ENCODE measurements around the gene CTSS. TPM values are rescaled to one million over a fixed set of nuclear protein-coding genes. Genes with fewer than 3 reads are reported as not detected.
A peak's percentile ranks its signal among the peaks of the same experiment; 100 is the strongest.

CTSS gene
- total and polyA plus RNA-seq, 10 donors: 117 to 685 (median 587) TPM

DNA sequence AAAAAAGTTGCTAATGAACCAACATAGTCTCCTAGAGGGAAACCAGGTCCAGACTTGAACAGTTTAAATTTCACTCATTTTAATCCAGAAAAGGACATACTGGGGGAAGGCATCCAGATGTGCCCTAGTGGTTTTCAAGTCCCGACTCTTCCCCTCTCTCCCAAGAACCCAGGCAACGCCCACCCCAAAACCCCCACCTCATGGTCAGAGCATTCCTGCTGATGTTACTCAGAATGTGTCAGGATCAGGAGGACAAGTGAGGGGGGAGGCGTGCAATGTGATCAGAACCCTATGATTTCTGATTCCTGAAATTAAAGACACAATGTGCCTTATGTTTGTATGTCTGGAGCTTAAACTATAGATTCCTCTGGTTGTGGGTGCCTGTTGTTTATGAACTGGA is 44.1 kb upstream of the CTSS start:
- TF ChIP-seq, protein P1, sequence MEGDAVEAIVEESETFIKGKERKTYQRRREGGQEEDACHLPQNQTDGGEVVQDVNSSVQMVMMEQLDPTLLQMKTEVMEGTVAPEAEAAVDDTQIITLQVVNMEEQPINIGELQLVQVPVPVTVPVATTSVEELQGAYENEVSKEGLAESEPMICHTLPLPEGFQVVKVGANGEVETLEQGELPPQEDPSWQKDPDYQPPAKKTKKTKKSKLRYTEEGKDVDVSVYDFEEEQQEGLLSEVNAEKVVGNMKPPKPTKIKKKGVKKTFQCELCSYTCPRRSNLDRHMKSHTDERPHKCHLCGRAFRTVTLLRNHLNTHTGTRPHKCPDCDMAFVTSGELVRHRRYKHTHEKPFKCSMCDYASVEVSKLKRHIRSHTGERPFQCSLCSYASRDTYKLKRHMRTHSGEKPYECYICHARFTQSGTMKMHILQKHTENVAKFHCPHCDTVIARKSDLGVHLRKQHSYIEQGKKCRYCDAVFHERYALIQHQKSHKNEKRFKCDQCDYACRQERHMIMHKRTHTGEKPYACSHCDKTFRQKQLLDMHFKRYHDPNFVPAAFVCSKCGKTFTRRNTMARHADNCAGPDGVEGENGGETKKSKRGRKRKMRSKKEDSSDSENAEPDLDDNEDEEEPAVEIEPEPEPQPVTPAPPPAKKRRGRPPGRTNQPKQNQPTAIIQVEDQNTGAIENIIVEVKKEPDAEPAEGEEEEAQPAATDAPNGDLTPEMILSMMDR (IDR thresholded peaks at IDR 0.05 in 8 of 11, conservative IDR thresholded peaks at IDR 0.05 in 3 of 11): no peak
- no peak for TF ChIP-seq POLR2A (IDR thresholded peaks at IDR 0.05)
- TF ChIP-seq POLR2AphosphoS5 (IDR thresholded peaks at IDR 0.05): no peak
- no peak overlapping the region for H3K4me3 ChIP-seq
- intact Hi-C loops (cut with DNase I; ENCODE audit: low total_unique reads): no loop called here
- peaks cover 6 to 28% (median 12%) of the 10 kb centered on the region in 6 donors for H3K4me1 ChIP-seq
- no peaks in the 10 kb centered on the region for H3K9me3 ChIP-seq
- no peak for DNase-seq
- no peaks in the 10 kb centered on the region for H3K27me3 ChIP-seq (replicated peaks in 1 of 7)
- H3K36me3 ChIP-seq: peaks cover 9 to 47% (median 41%) of the 10 kb centered on the region in 6 donors
- 81 to 91% (median 89%) methylated on average over 3 of the region's 3 CpGs for WGBS, 5 donors
- no peak overlapping the region for H3K27ac ChIP-seq

DNA sequence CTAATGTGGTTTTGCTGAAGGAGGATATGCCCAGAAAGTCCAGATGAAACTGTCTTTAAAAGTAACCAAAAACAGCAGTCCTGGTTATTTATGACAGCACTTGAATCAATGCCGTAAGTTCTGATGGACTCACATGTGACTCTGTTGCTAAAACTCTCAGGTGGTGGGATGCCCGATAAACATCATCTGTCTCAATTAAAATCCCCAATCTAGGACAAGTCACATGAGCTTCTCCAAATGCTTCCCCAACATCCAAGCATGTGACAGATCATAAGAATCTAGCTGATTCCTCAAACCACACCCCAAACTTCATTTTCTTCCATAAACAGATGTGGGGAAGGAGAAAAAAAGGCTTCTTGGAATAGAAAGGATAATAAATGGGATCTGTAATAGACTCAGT is 43.3 kb upstream of the CTSS start:
- 60 to 91% (median 81%) methylated on average over 2 of the region's 2 CpGs for WGBS, 5 donors
- no peak for DNase-seq
- H3K36me3 ChIP-seq: peaks cover 9 to 45% (median 33%) of the 10 kb centered on the region in 6 donors
- H3K27me3 ChIP-seq (replicated peaks in 1 of 7): no peaks in the 10 kb centered on the region
- H3K4me1 ChIP-seq: peaks cover 6 to 28% (median 12%) of the 10 kb centered on the region in 6 donors
- TF ChIP-seq, protein P1 (IDR thresholded peaks at IDR 0.05 in 8 of 11, conservative IDR thresholded peaks at IDR 0.05 in 3 of 11): no peak
- no peak for TF ChIP-seq POLR2AphosphoS5 (IDR thresholded peaks at IDR 0.05)
- TF ChIP-seq POLR2A (IDR thresholded peaks at IDR 0.05): no peak
- no peaks in the 10 kb centered on the region for H3K9me3 ChIP-seq
- H3K4me3 ChIP-seq: no peak overlapping the region
- intact Hi-C loops (cut with DNase I; ENCODE audit: low total_unique reads): no loop called here
- no peak overlapping the region for H3K27ac ChIP-seq

DNA sequence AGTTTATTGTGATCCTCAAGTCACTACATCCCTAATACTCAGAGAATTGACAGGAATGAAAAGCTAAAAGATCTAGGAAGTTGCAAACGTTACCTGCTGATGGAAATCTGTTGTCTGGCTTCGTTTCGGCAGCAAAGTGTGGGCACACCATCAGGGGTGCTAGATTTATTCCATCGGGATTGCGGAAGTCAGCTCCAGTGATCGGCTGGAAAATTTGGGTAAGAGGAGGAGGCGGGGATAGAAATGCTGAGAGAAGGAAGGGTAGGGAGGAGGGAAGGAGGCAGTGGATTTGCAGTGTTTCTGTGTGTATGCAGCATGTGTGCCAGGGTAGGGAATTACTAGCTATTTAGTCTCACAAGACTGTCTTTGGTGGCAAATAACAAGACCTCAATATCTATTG is 42.5 kb upstream of the CTSS start, which contains the start of gene CTSK:
TSS of gene CTSK (minus strand) at position 140 of the 400 bp plus-strand sequence. CDS start 1,455 bp downstream, outside the sequence.
- no peaks in the 10 kb centered on the region for H3K27me3 ChIP-seq (replicated peaks in 1 of 7)
- H3K36me3 ChIP-seq: peaks cover 7 to 45% (median 26%) of the 10 kb centered on the region in 6 donors
- H3K27ac ChIP-seq: peak within 1 kb of the TSS in 6 of 8 donors; percentile 6 to 45 (median 12)
- H3K4me3 ChIP-seq: peak within 1 kb of the TSS in 5 of 8 donors; percentile 10 to 40 (median 19)
- TF ChIP-seq, protein P1 (IDR thresholded peaks at IDR 0.05 in 8 of 11, conservative IDR thresholded peaks at IDR 0.05 in 3 of 11): no peak
- peak in 1 of 3 donors; percentile 25 for TF ChIP-seq POLR2AphosphoS5 (IDR thresholded peaks at IDR 0.05)
- 60 to 75% (median 69%) methylated on average over 7 of the region's 7 CpGs for WGBS, 5 donors
- peaks cover 6 to 28% (median 12%) of the 10 kb centered on the region in 6 donors for H3K4me1 ChIP-seq
- no peak for DNase-seq
- intact Hi-C loops (cut with DNase I; ENCODE audit: low total_unique reads): no loop called here
- no peaks in the 10 kb centered on the region for H3K9me3 ChIP-seq

DNA sequence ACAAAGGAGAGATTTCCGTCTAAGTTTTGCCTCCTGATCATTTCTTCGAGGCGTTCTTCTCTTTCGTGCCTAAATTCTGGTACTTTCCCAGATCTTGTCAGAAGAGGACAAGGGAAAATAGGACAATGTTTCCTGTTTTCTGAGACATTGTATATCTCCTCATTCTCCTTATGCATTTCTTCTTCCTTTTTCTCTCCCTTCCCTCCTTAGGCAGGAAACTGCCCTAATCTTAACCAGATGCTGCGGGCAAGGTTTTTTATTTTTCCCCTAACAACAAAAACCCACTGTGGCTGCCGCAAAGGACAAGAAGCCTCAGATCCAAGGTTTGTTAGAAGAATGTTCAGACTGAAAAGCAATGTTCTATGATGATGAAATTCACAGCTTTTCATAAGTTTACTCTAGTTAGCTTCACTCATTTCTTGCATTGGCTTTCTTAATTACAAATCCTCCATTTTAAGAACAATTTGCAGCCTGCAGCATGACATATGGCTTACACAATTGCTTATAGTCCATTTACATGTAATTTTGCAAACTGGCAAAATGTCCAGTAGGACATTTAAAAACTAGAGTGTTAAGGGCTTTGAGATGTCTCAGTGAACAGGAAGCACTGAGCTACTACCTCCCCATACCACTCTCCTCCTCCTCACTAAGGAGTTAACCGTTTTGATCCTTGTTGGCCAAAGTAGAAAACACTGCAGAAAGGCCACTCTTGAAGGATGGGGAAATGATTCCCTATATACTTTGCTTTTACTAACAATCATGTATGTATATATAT is 41.9 kb upstream of the CTSS start:
- intact Hi-C loops (cut with DNase I; ENCODE audit: low total_unique reads): no loop called here
- Histone ChIP-seq H3K27ac (peak overlapping the region in 5 of 8 donors; percentile 6 to 45 (median 12)), H3K36me3 (peaks cover 3 to 45% (median 19%) of the 10 kb centered on the region in 6 donors), H3K27me3 (replicated peaks in 1 of 7) (no peaks in the 10 kb centered on the region), H3K9me3 (no peaks in the 10 kb centered on the region), H3K4me1 (peaks cover 6 to 28% (median 12%) of the 10 kb centered on the region in 6 donors), H3K4me3 (peak overlapping the region in 5 of 8 donors; percentile 10 to 40 (median 19))
- 9 to 17% (median 16%) methylated on average over 7 of the region's 7 CpGs for WGBS, 5 donors
- TF ChIP-seq POLR2AphosphoS5 (IDR thresholded peaks at IDR 0.05) (no peak), POLR2A (IDR thresholded peaks at IDR 0.05) (no peak)
- TF ChIP-seq, protein P1 (IDR thresholded peaks at IDR 0.05 in 8 of 11, conservative IDR thresholded peaks at IDR 0.05 in 3 of 11): no peak
- no peak for DNase-seq
